HepG2 (cell line): ENCODE results near the gene HOXA6. TPM values are rescaled to one million over a fixed set of nuclear protein-coding genes. Genes with fewer than 3 reads are reported as not detected.

ENCODE experiments used
- ATAC-seq: fragments of 200-7000 bp; cut with Tn5 transposase; 3 replicates; pipeline ENCODE4 v1.9.1; 2020; ENCODE audit warnings: mild to moderate bottlenecking, moderate library complexity
- BruUV-seq: library from RNA; stranded (reverse); fragments of 400-500 nt; replicated peaks from 2 replicates; lab custom pipeline; 2021; lab: Mats Ljungman, UMichigan
- CTCF ChIA-PET: fragments of 300-600 bp; formaldehyde crosslinking; extraction: SDS; loops from one replicate; lab custom pipeline; 2021; ENCODE audit warnings: low total read pairs, inconsistent platforms, low intra/inter-chr PET ratio; lab: Yijun Ruan, JAX
- POLR2A ChIA-PET: fragments of 350-600 bp; sonication (Branson Sonifier 250); formaldehyde crosslinking; loops from one replicate; lab custom pipeline; 2020; ENCODE audit warnings: antibody characterized with exemption, inconsistent platforms; lab: Yijun Ruan, JAX
- DNase-seq: peaks from one replicate; pipeline ENCODE4 v3.0.0-alpha.2; 2015; ENCODE audit warnings: low spot score
- FAIRE-seq: peaks from 3 replicates; lab custom pipeline; 2011; peaks lifted over from hg19 to GRCh38; lab: Jason Lieb, UNC
- H2AFZ ChIP-seq: one replicate; pipeline ENCODE4 v1.6.1; 2011; ENCODE audit warnings: low read length, inconsistent platforms
- H3K27ac ChIP-seq: fragments of 300-600 bp; 3 replicates; pipeline ENCODE4 v1.8.0; 2011; ENCODE audit warnings: mixed run types, mild to moderate bottlenecking, mixed read lengths, low read length, inconsistent platforms; ENCODE audit not compliant: insufficient read depth; ENCODE audit errors: extremely low read length
- H3K27me3 ChIP-seq, 2 experiments: fragments of 200-600 bp in 1 of 2; 2 replicates in 1 of 2; 3 replicates in 1 of 2; pipeline versions ENCODE4 v1.6.0 to v1.8.0; 2011; ENCODE audit warnings: low read length in 2 of 2, mild to moderate bottlenecking in 2 of 2, moderate library complexity in 2 of 2, inconsistent platforms in 1 of 2; ENCODE audit not compliant: insufficient read depth in 2 of 2, control insufficient read depth in 1 of 2
- H3K36me3 ChIP-seq, 2 experiments: fragments of 200-600 bp in 1 of 2; replicated peaks in 1 of 2; 2 replicates in 1 of 2; 3 replicates in 1 of 2; pipeline versions ENCODE4 v1.5.1 to v1.8.0; 2011; ENCODE audit warnings: low read length in 2 of 2, inconsistent platforms in 1 of 2; ENCODE audit not compliant: insufficient read depth in 2 of 2, control insufficient read depth in 1 of 2
- H3K4me1 ChIP-seq: 2 replicates; pipeline ENCODE4 v1.5.1; 2012; ENCODE audit warnings: low read length, inconsistent platforms; ENCODE audit not compliant: insufficient read depth
- H3K4me2 ChIP-seq: 2 replicates; pipeline ENCODE4 v1.6.0; 2011; ENCODE audit warnings: low read depth, low read length, inconsistent platforms
- H3K4me3 ChIP-seq, 3 experiments: fragments of 200-600 bp in 1 of 3; sonication (generic), shearing (Covaris generic) in 1 of 3; replicated peaks in 1 of 3; 2 replicates each; pipeline ENCODE4 v1.5.1; 2011 to 2016; ENCODE audit warnings: low read length in 3 of 3, inconsistent platforms in 2 of 3, low read depth in 2 of 3, mild to moderate bottlenecking in 2 of 3, control low read depth in 1 of 3, mixed read lengths in 1 of 3; ENCODE audit not compliant: insufficient read depth in 1 of 3
- H3K79me2 ChIP-seq: one replicate; pipeline ENCODE4 v1.6.1; 2011; ENCODE audit warnings: low read length, inconsistent platforms; ENCODE audit not compliant: insufficient read depth
- H3K9ac ChIP-seq: 2 replicates; pipeline ENCODE4 v1.6.0; 2011; ENCODE audit warnings: mild to moderate bottlenecking, low read depth, low read length, inconsistent platforms; ENCODE audit not compliant: insufficient read depth
- H3K9me3 ChIP-seq: 2 replicates; pipeline ENCODE4 v1.5.1; 2012; ENCODE audit warnings: mild to moderate bottlenecking, low read length
- H4K20me1 ChIP-seq: 2 replicates; pipeline ENCODE4 v1.6.0; 2011; ENCODE audit warnings: inconsistent platforms, mild to moderate bottlenecking, low read length, moderate library complexity; ENCODE audit not compliant: insufficient read depth
- CEBPB ChIP-seq: IDR thresholded peaks from 2 replicates; pipeline ENCODE4 v1.6.1; 2011; ENCODE audit warnings: low read depth, low read length, improper control_type of control experiment, borderline replicate concordance
- FOXA1 ChIP-seq, 2 experiments: fragments of 450-650 bp in 1 of 2; sonication (generic) in 1 of 2; formaldehyde crosslinking in 1 of 2; IDR thresholded peaks; 2 replicates each; pipeline versions ENCODE4 v1.4.0 to v1.6.1; 2016 to 2020; ENCODE audit warnings: missing genetic modification reagents in 1 of 2
- GABPB1 ChIP-seq: IDR thresholded peaks from 2 replicates; pipeline ENCODE4 v1.6.1; 2016; ENCODE audit warnings: mild to moderate bottlenecking, missing genetic modification reagents, moderate library complexity, missing compliant biosample characterization
- KLF12 ChIP-seq: sonication (generic); formaldehyde crosslinking; IDR thresholded peaks from 2 replicates; pipeline ENCODE4 v1.4.0; 2020; ENCODE audit warnings: missing genetic modification reagents, borderline replicate concordance
- MATR3 ChIP-seq: sonication (generic); formaldehyde crosslinking; IDR thresholded peaks from 2 replicates; pipeline ENCODE4 v1.4.0; 2020; ENCODE audit warnings: missing genetic modification reagents
- MEIS2 ChIP-seq: sonication (generic); formaldehyde crosslinking; IDR thresholded peaks from 2 replicates; pipeline ENCODE4 v1.9.0; 2021; ENCODE audit warnings: mild to moderate bottlenecking, missing genetic modification reagents
- NCOA1 ChIP-seq: sonication (generic); formaldehyde crosslinking; IDR thresholded peaks from 2 replicates; pipeline ENCODE4 v1.9.0; 2021; ENCODE audit warnings: missing genetic modification reagents
- RFXAP ChIP-seq: sonication (generic); formaldehyde crosslinking; IDR thresholded peaks from 2 replicates; pipeline ENCODE4 v1.4.0; 2020; ENCODE audit warnings: missing genetic modification reagents, borderline replicate concordance
- USF2 ChIP-seq, 2 experiments: sonication (generic) in 1 of 2; formaldehyde crosslinking in 1 of 2; IDR thresholded peaks; 2 replicates each; pipeline versions ENCODE4 v1.5.1 to v1.6.1; 2011 to 2020; ENCODE audit warnings: borderline replicate concordance in 1 of 2, low read depth in 1 of 2, low read length in 1 of 2, mild to moderate bottlenecking in 1 of 2, missing genetic modification reagents in 1 of 2, moderate library complexity in 1 of 2
- ZBTB46 ChIP-seq: sonication (generic); formaldehyde crosslinking; IDR thresholded peaks from 2 replicates; pipeline ENCODE4 v1.4.0; 2020; ENCODE audit warnings: mild to moderate bottlenecking, missing genetic modification reagents, borderline replicate concordance
- ZC3H4 ChIP-seq: sonication (generic); formaldehyde crosslinking; IDR thresholded peaks from 2 replicates; pipeline ENCODE4 v1.4.0; 2020; ENCODE audit warnings: missing genetic modification reagents, borderline replicate concordance
- ZNF17 ChIP-seq: sonication (generic); formaldehyde crosslinking; IDR thresholded peaks from 2 replicates; pipeline ENCODE4 v1.5.0; 2020; ENCODE audit warnings: mild to moderate bottlenecking, missing genetic modification reagents
- ZNF552 ChIP-seq: sonication (generic); formaldehyde crosslinking; IDR thresholded peaks from 2 replicates; pipeline ENCODE4 v1.9.0; 2022; ENCODE audit warnings: missing genetic modification reagents, mild to moderate bottlenecking, borderline replicate concordance
- WGBS: methylation state at CpG from one replicate; pipeline ENCODE4 v1.1.6; 2017; ENCODE audit warnings: low lambda C conversion rate; 5-methylcytosine and 5-hydroxymethylcytosine counted together
- in situ Hi-C: cut with HindIII; loops from 2 replicates; pipeline ENCODE4 v1.10.0; 2017; ENCODE audit warnings: low pct_unique_long_range_greater_than_20kb; ENCODE audit not compliant: extremely low pct_ligation_motif_present
- intact Hi-C: fragments of 100-400 bp; cut with micrococcal nuclease; formaldehyde crosslinking; loops from one replicate; pipeline ENCODE4 v1.10.0; 2022; ENCODE audit not compliant: unreplicated experiment
- polyA plus RNA-seq, 8 experiments: library from polyadenylated mRNA; depleted of rRNA in 3 of 8; stranded (reverse) in 7 of 8; unstranded in 1 of 8; fragments of >200 nt; fragmentation: Illumina TruSeq in 4 of 8; extraction: Trizol in 4 of 8; gene quantifications; 2 replicates each; pipeline versions ENCODE4 v1.2.1 to v1.2.3, GENCODE V29; 2011 to 2016; ENCODE audit warnings: low read depth in 4 of 8, missing spikeins in 1 of 8, mixed read lengths in 1 of 8; ENCODE audit not compliant: insufficient read depth in 1 of 8
- total RNA-seq, 5 experiments: library from RNA; depleted of rRNA; stranded (reverse); fragments of >200 nt; fragmentation: Illumina TruSeq; extraction: Trizol; gene quantifications; 2 replicates each; pipeline ENCODE4 v1.2.3, GENCODE V29; 2016; ENCODE audit warnings: low read depth in 1 of 5
- TF ChIP-seq, protein P1 (sequence below): sonication (generic); formaldehyde crosslinking; IDR thresholded peaks from 2 replicates; pipeline ENCODE4 v1.9.0; 2021; ENCODE audit warnings: missing genetic modification reagents, borderline replicate concordance

HOXA6 gene
- total and polyA plus RNA-seq, 2 of the 13 experiments (the other 11 are each of a cell fraction or from before 2014, with no cell fraction given): 1.3 to 1.5 TPM

DNA sequence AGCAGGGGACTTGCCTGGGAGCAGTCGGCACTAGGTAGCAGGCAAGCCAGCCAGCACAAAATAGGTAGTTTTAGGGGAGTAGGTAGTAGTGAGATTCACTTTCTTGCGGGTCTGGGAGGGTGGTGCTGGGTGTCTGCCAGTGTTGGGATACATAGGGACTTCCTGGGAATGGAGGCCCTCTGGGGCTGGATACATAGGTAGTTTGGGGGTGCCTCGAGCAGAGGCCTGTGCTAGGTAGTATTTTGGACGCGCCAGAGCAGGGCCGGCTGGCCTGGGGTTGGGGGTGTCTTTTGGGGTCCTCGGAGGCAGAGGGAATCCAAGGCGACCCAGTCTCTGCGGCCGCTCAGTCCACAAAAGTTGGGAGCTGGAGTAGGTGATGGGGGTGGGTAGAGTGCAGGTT, 6.8 kb upstream of the HOXA6 start:
- no peaks in the 10 kb centered on the region for H4K20me1 ChIP-seq
- 67% methylated on average over 9 of the region's 10 CpGs for WGBS
- H3K9ac ChIP-seq: no peak overlapping the region
- ATAC-seq (no peak), FAIRE-seq (no peak), DNase-seq (no peak)
- H3K4me2 ChIP-seq: no peak overlapping the region
- no peak overlapping the region for H3K27ac ChIP-seq
- no peak overlapping the region for H2AFZ ChIP-seq
- no peaks in the 10 kb centered on the region for H3K36me3 ChIP-seq
- peaks cover 37% of the 10 kb centered on the region for H3K4me1 ChIP-seq
- intact Hi-C loops: no loop called here
- H3K4me3 ChIP-seq: no peak overlapping the region
- H3K27me3 ChIP-seq: peaks cover 6 to 61% of the 10 kb centered on the region in 2 experiments
- H3K9me3 ChIP-seq: no peaks in the 10 kb centered on the region
- ChIA-PET POLR2A (no interaction called here), CTCF (no interaction called here)
- in situ Hi-C loops: loop anchor here (25.0 kb wide), 1 partner anchor 1067 kb away; no protein-coding TSS in a partner anchor
- no TSS peak for BruUV-seq
- peaks cover 1% of the 10 kb centered on the region for H3K79me2 ChIP-seq
- TF ChIP-seq USF2 (IDR thresholded peaks at IDR 0.05; ENCODE audit: low read depth, low read length): no peak
- no peak for TF ChIP-seq USF2 (CRISPR knock-in tag; IDR thresholded peaks at IDR 0.05; ENCODE audit: borderline replicate concordance)
- TF ChIP-seq MEIS2 (CRISPR knock-in tag): no peak
- TF ChIP-seq, protein P1, sequence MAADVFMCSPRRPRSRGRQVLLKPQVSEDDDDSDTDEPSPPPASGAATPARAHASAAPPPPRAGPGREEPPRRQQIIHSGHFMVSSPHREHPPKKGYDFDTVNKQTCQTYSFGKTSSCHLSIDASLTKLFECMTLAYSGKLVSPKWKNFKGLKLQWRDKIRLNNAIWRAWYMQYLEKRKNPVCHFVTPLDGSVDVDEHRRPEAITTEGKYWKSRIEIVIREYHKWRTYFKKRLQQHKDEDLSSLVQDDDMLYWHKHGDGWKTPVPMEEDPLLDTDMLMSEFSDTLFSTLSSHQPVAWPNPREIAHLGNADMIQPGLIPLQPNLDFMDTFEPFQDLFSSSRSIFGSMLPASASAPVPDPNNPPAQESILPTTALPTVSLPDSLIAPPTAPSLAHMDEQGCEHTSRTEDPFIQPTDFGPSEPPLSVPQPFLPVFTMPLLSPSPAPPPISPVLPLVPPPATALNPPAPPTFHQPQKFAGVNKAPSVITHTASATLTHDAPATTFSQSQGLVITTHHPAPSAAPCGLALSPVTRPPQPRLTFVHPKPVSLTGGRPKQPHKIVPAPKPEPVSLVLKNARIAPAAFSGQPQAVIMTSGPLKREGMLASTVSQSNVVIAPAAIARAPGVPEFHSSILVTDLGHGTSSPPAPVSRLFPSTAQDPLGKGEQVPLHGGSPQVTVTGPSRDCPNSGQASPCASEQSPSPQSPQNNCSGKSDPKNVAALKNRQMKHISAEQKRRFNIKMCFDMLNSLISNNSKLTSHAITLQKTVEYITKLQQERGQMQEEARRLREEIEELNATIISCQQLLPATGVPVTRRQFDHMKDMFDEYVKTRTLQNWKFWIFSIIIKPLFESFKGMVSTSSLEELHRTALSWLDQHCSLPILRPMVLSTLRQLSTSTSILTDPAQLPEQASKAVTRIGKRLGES (CRISPR knock-in tag): no peak
- TF ChIP-seq NCOA1: no peak
- TF ChIP-seq MATR3: no peak
- no peak for TF ChIP-seq KLF12 (CRISPR knock-in tag)
- no peak for TF ChIP-seq ZC3H4 (CRISPR knock-in tag)
- TF ChIP-seq CEBPB: no peak
- TF ChIP-seq GABPB1 (CRISPR knock-in tag): no peak
- no peak for TF ChIP-seq ZBTB46 (CRISPR knock-in tag)
- TF ChIP-seq ZNF17 (CRISPR knock-in tag): no peak
- no peak for TF ChIP-seq RFXAP (CRISPR knock-in tag)
- no peak for TF ChIP-seq FOXA1 (IDR thresholded peaks at IDR 0.05)
- TF ChIP-seq FOXA1 (CRISPR knock-in tag; IDR thresholded peaks at IDR 0.05): no peak
- no peak for TF ChIP-seq ZNF552 (CRISPR knock-in tag)
